A673 (cell line): Measurements from ENCODE around the gene ULK4.

ENCODE experiments used
- CTCF ChIP-seq: fragments of 300-800, 200-600 bp; sonication (generic); conservative IDR thresholded peaks from 2 replicates; pipeline ENCODE4 v1.5.1; 2017; ENCODE audit warnings: low read depth, mild to moderate bottlenecking, antibody characterized with exemption, low read length, moderate library complexity, mixed read lengths
- EZH2 ChIP-seq: fragments of 200-600 bp; sonication (generic); IDR thresholded peaks from 2 replicates; pipeline ENCODE4 v1.6.1; 2017; ENCODE audit warnings: borderline replicate concordance, low read depth, mild to moderate bottlenecking, mixed read lengths, antibody characterized with exemption, low read length; ENCODE audit not compliant: poor library complexity, severe bottlenecking

- TF ChIP-seq CTCF (no peak), EZH2 (no peak)
Measured at GRCh38 chr3:41320953-41321641, 640.8 kb downstream of the ULK4 start.
